CD14-positive monocyte (primary cell): ENCODE data around the gene ADAM30. TPM values are rescaled to one million over a fixed set of nuclear protein-coding genes. Genes with fewer than 3 reads are reported as not detected.

ENCODE experiments used
- DNase-seq, 3 donors: peaks; one replicate each; pipeline ENCODE4 v3.0.0-alpha.2; 2011 to 2022
- H2AFZ ChIP-seq: 2 replicates; pipeline ENCODE4 v1.6.0; 2012; ENCODE audit warnings: mild to moderate bottlenecking, low read depth, low read length, inconsistent platforms; ENCODE audit not compliant: insufficient read depth, poor library complexity, severe bottlenecking
- H3K27ac ChIP-seq, 2 donors: 1 replicate in 1 of 2; 2 replicates in 1 of 2; pipeline ENCODE4 v1.5.1; 2012 to 2013; ENCODE audit warnings: low read length in 2 of 2, control low read depth in 1 of 2, inconsistent platforms in 1 of 2, low read depth in 1 of 2, mild to moderate bottlenecking in 1 of 2
- H3K27me3 ChIP-seq, 2 donors: one replicate each; pipeline versions ENCODE4 v1.6.0 to v1.6.1; 2011 to 2013; ENCODE audit warnings: low read length in 2 of 2; ENCODE audit not compliant: control insufficient read depth in 2 of 2, insufficient read depth in 2 of 2
- H3K36me3 ChIP-seq, 2 donors: replicated peaks in 1 of 2; 1 replicate in 1 of 2; 2 replicates in 1 of 2; pipeline versions ENCODE4 v1.5.1 to v1.6.1; 2012 to 2013; ENCODE audit warnings: low read length in 2 of 2, control low read depth in 1 of 2, inconsistent platforms in 1 of 2, mild to moderate bottlenecking in 1 of 2; ENCODE audit not compliant: insufficient read depth in 2 of 2, control insufficient read depth in 1 of 2
- H3K4me1 ChIP-seq, 2 donors: 1 replicate in 1 of 2; 2 replicates in 1 of 2; pipeline versions ENCODE4 v1.5.1 to v1.6.1; 2012 to 2013; ENCODE audit warnings: low read length in 2 of 2, control low read depth in 1 of 2, inconsistent platforms in 1 of 2, mild to moderate bottlenecking in 1 of 2, moderate library complexity in 1 of 2; ENCODE audit not compliant: insufficient read depth in 2 of 2, control insufficient read depth in 1 of 2
- H3K4me2 ChIP-seq: replicated peaks from 2 replicates; pipeline ENCODE3; 2012; ENCODE audit warnings: low read length, moderate library complexity, mild to moderate bottlenecking; ENCODE audit not compliant: poor library complexity, severe bottlenecking; ENCODE audit errors: extremely low read depth
- H3K4me3 ChIP-seq, 3 experiments: fragments of 200-600 bp in 1 of 3; sonication (generic) in 1 of 3; replicated peaks in 1 of 3; 1 replicate in 2 of 3; 2 replicates in 1 of 3; pipeline ENCODE4 v1.5.1; 2011 to 2013; ENCODE audit warnings: low read length in 3 of 3, mild to moderate bottlenecking in 3 of 3, control low read depth in 2 of 3, low read depth in 2 of 3, inconsistent platforms in 1 of 3, moderate library complexity in 1 of 3
- H3K79me2 ChIP-seq: 2 replicates; pipeline ENCODE4 v1.6.0; 2012; ENCODE audit warnings: mild to moderate bottlenecking, control low read depth, inconsistent platforms, low read length, moderate library complexity; ENCODE audit not compliant: insufficient read depth
- H3K9ac ChIP-seq: 2 replicates; pipeline ENCODE4 v1.6.0; 2017; ENCODE audit warnings: low read length, mild to moderate bottlenecking; ENCODE audit not compliant: insufficient read depth, poor library complexity, severe bottlenecking
- H3K9me3 ChIP-seq, 2 donors: replicated peaks in 1 of 2; 1 replicate in 1 of 2; 2 replicates in 1 of 2; pipeline versions ENCODE4 v1.5.1 to v1.6.1; 2012 to 2013; ENCODE audit warnings: low read length in 2 of 2, control low read depth in 1 of 2; ENCODE audit not compliant: control insufficient read depth in 1 of 2, insufficient read depth in 1 of 2
- H4K20me1 ChIP-seq: 2 replicates; pipeline ENCODE4 v1.6.0; 2012; ENCODE audit warnings: mild to moderate bottlenecking, low read length, control low read depth, moderate library complexity; ENCODE audit not compliant: insufficient read depth
- H3K27ac Mint-ChIP-seq, 7 donors: one replicate each; pipeline ENCODE4 v1.8.0; 2020; ENCODE audit warnings: mild to moderate bottlenecking in 7 of 7, mixed read lengths in 7 of 7, moderate library complexity in 6 of 7, inconsistent platforms in 2 of 7
- H3K27me3 Mint-ChIP-seq, 3 donors: one replicate each; pipeline ENCODE4 v1.8.0; 2021 to 2022; ENCODE audit warnings: low read depth in 3 of 3, mild to moderate bottlenecking in 3 of 3, mixed read lengths in 3 of 3, moderate library complexity in 3 of 3, inconsistent platforms in 1 of 3
- H3K36me3 Mint-ChIP-seq, 2 donors: one replicate each; pipeline ENCODE4 v1.8.0; 2020; ENCODE audit warnings: mixed read lengths in 2 of 2, inconsistent platforms in 1 of 2, mild to moderate bottlenecking in 1 of 2
- H3K4me1 Mint-ChIP-seq: one replicate; pipeline ENCODE4 v1.8.0; 2020; ENCODE audit warnings: mild to moderate bottlenecking, mixed read lengths
- H3K4me3 Mint-ChIP-seq, 2 donors: one replicate each; pipeline ENCODE4 v1.8.0; 2020; ENCODE audit warnings: mild to moderate bottlenecking in 2 of 2, mixed read lengths in 2 of 2, moderate library complexity in 1 of 2
- H3K9me3 Mint-ChIP-seq, 7 donors: one replicate each; pipeline ENCODE4 v1.8.0; 2020 to 2022; ENCODE audit warnings: mixed read lengths in 7 of 7, mild to moderate bottlenecking in 6 of 7, moderate library complexity in 6 of 7, inconsistent platforms in 2 of 7
- WGBS: methylation state at CpG from one replicate; pipeline ENCODE4 v1.1.5; 2013; ENCODE audit warnings: missing lambda C conversion rate; ENCODE audit not compliant: insufficient coverage; 5-methylcytosine and 5-hydroxymethylcytosine counted together
- intact Hi-C, 2 donors: fragments of 100-400 bp; cut with micrococcal nuclease; formaldehyde crosslinking; loops; one replicate each; pipeline versions ENCODE4 v1.15.0 to v1.15.1; 2023
- polyA plus RNA-seq, 3 donors: library from polyadenylated mRNA; depleted of rRNA in 1 of 3; unstranded in 2 of 3; stranded (reverse) in 1 of 3; fragments of 300-500 nt in 2 of 3; fragments of >200 nt in 1 of 3; fragmentation: Illumina TruSeq in 2 of 3; gene quantifications; 1 replicate in 2 of 3; 2 replicates in 1 of 3; pipeline ENCODE4 v1.2.3, GENCODE V29; 2012 to 2021
- TF ChIP-seq, protein P1 (sequence below): fragments of 200-600 bp; IDR thresholded peaks from one replicate; pipeline ENCODE4 v1.8.0; 2022; ENCODE audit warnings: antibody characterized with exemption, mild to moderate bottlenecking

The ADAM30 gene
- polyA plus RNA-seq, 3 donors, result not detected

DNA sequence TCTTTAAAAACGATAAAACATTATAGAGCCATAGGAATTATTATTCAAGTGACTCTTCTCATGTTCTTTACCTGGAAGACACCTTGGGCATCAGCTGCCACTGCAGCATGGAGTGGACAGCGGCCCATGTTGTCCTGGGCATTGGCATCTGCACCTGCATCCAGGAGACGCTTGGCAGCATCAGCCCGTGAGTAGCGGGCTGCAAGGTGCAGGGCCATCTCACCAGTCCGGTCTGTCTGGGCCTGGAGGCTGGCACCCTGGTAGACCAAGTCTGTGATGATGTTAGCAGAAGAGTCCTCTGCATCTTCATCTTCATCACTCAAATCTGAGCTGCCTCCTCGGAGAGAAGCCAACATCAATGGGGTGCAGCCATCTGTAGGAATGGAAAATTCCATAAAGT lies 22.9 kb upstream of the ADAM30 start:
- Mint-ChIP-seq H3K4me1 (no peaks in the 10 kb centered on the region), H3K36me3 (peaks cover 93 to 98% of the 10 kb centered on the region in 2 donors), H3K9me3 (no peaks in the 10 kb centered on the region), H3K27ac (no peak overlapping the region), H3K27me3 (peaks cover 0 to 1% (median 0%) of the 10 kb centered on the region in 3 donors), H3K4me3 (no peak overlapping the region)
- no peaks in the 10 kb centered on the region for H3K9me3 ChIP-seq
- H3K27me3 ChIP-seq, result no peaks in the 10 kb centered on the region
- no peak overlapping the region for H3K4me2 ChIP-seq
- TF ChIP-seq, protein P1, sequence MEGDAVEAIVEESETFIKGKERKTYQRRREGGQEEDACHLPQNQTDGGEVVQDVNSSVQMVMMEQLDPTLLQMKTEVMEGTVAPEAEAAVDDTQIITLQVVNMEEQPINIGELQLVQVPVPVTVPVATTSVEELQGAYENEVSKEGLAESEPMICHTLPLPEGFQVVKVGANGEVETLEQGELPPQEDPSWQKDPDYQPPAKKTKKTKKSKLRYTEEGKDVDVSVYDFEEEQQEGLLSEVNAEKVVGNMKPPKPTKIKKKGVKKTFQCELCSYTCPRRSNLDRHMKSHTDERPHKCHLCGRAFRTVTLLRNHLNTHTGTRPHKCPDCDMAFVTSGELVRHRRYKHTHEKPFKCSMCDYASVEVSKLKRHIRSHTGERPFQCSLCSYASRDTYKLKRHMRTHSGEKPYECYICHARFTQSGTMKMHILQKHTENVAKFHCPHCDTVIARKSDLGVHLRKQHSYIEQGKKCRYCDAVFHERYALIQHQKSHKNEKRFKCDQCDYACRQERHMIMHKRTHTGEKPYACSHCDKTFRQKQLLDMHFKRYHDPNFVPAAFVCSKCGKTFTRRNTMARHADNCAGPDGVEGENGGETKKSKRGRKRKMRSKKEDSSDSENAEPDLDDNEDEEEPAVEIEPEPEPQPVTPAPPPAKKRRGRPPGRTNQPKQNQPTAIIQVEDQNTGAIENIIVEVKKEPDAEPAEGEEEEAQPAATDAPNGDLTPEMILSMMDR, result no peak
- H3K4me1 ChIP-seq, result no peaks in the 10 kb centered on the region
- no peak overlapping the region for H2AFZ ChIP-seq
- H3K9ac ChIP-seq, result no peak overlapping the region
- intact Hi-C loops, result no loop called here
- peaks cover 100% of the 10 kb centered on the region for H4K20me1 ChIP-seq
- peaks cover 100% of the 10 kb centered on the region in 2 donors for H3K36me3 ChIP-seq
- DNase-seq, result no peak
- no peak overlapping the region for H3K4me3 ChIP-seq
- no peak overlapping the region for H3K27ac ChIP-seq
- 100% methylated on average over 2 of the region's 7 CpGs for WGBS
- H3K79me2 ChIP-seq, result no peaks in the 10 kb centered on the region

DNA sequence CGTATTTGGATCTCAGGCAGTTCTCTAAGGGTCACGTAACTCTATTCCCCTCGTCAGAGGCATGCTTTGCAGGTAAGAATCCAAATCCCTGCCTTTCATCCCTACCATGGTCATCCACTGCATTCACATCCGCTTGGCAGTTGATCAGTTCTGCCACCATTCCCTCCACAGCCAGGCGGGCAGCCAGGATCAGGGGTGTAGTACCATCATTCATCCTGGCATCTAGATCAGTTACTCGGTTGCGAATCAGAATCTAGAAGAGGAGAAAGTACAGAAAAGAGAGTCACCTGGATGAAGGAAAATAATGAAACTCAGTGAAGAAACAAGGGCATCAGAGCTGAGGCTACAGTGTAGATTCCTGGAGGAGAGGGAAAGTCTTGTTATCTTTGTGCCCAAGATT lies 22.0 kb upstream of the ADAM30 start:
- Histone ChIP-seq H3K27me3 (no peaks in the 10 kb centered on the region), H4K20me1 (peaks cover 100% of the 10 kb centered on the region), H3K4me1 (no peaks in the 10 kb centered on the region), H3K4me2 (no peak overlapping the region), H3K9me3 (no peaks in the 10 kb centered on the region), H3K79me2 (no peaks in the 10 kb centered on the region), H2AFZ (no peak overlapping the region), H3K27ac (no peak overlapping the region), H3K4me3 (no peak overlapping the region), H3K36me3 (peaks cover 100% of the 10 kb centered on the region in 2 donors), H3K9ac (no peak overlapping the region)
- Mint-ChIP-seq H3K27ac (peak overlapping the region in 1 of 7 donors; percentile 10), H3K4me3 (no peak overlapping the region), H3K9me3 (no peaks in the 10 kb centered on the region), H3K36me3 (peaks cover 94 to 99% of the 10 kb centered on the region in 2 donors), H3K4me1 (no peaks in the 10 kb centered on the region), H3K27me3 (peaks cover 0 to 1% (median 0%) of the 10 kb centered on the region in 3 donors)
- intact Hi-C loops, result no loop called here
- DNase-seq, result no peak
- 94% methylated on average over 2 of the region's 7 CpGs for WGBS
- TF ChIP-seq, protein P1, result no peak
